Naive thymus-derived CD4-positive, alpha-beta T cell (primary cell): ENCODE data around the gene PI4K2A. TPM values are rescaled to one million over a fixed set of nuclear protein-coding genes. Genes with fewer than 3 reads are reported as not detected.

ENCODE experiments used
- ATAC-seq: fragments of 150-1000 bp; cut with Tn5 transposase; 2 replicates; pipeline ENCODE4 v1.10.0; 2021; ENCODE audit warnings: mild to moderate bottlenecking, moderate library complexity
- CTCF ChIA-PET: fragments of 350-600 bp; sonication (Branson Sonifier 250); formaldehyde crosslinking; loops from one replicate; lab custom pipeline; 2021; ENCODE audit warnings: antibody characterized with exemption; lab: Charles Lee
- POLR2A ChIA-PET: fragments of 350-600 bp; sonication (Branson Sonifier 250); formaldehyde crosslinking; loops from one replicate; lab custom pipeline; 2021; ENCODE audit warnings: antibody characterized with exemption, inconsistent platforms; lab: Charles Lee
- DNase-seq, 9 donors: peaks; one replicate each; pipeline versions ENCODE4 v3.0.0 to v3.0.0-alpha.2; 2020 to 2022; ENCODE audit warnings: mixed read lengths in 1 of 9
- H3K27ac ChIP-seq: one replicate; pipeline ENCODE4 v1.7.0; 2013; ENCODE audit warnings: mild to moderate bottlenecking, low read depth, low read length, moderate library complexity
- H3K27me3 ChIP-seq, 2 donors: one replicate each; pipeline ENCODE4 v1.7.0; 2013; ENCODE audit warnings: low read length in 2 of 2, mild to moderate bottlenecking in 2 of 2, moderate library complexity in 2 of 2; ENCODE audit not compliant: control insufficient read depth in 2 of 2, insufficient read depth in 2 of 2
- H3K36me3 ChIP-seq, 3 experiments: 1 replicate in 2 of 3; 2 replicates in 1 of 3; pipeline ENCODE4 v1.7.0; 2013; ENCODE audit warnings: low read length in 3 of 3, mild to moderate bottlenecking in 3 of 3, moderate library complexity in 1 of 3; ENCODE audit not compliant: insufficient read depth in 3 of 3, control insufficient read depth in 2 of 3
- H3K4me1 ChIP-seq, 2 donors: one replicate each; pipeline ENCODE4 v1.7.0; 2013; ENCODE audit warnings: low read length in 2 of 2, mild to moderate bottlenecking in 2 of 2, moderate library complexity in 1 of 2; ENCODE audit not compliant: control insufficient read depth in 2 of 2, insufficient read depth in 2 of 2
- H3K4me3 ChIP-seq: 2 replicates; pipeline ENCODE4 v1.7.0; 2013; ENCODE audit warnings: mild to moderate bottlenecking, low read length
- H3K9me3 ChIP-seq, 3 experiments: 1 replicate in 2 of 3; 2 replicates in 1 of 3; pipeline ENCODE4 v1.7.0; 2013; ENCODE audit warnings: low read length in 3 of 3; ENCODE audit not compliant: control insufficient read depth in 2 of 3
- H3K27ac Mint-ChIP-seq, 9 donors: one replicate each; pipeline ENCODE4 v1.8.0; 2020 to 2022; ENCODE audit warnings: mixed read lengths in 9 of 9, mild to moderate bottlenecking in 8 of 9, moderate library complexity in 5 of 9, inconsistent platforms in 2 of 9
- H3K27me3 Mint-ChIP-seq, 5 donors: one replicate each; pipeline ENCODE4 v1.8.0; 2021 to 2022; ENCODE audit warnings: mixed read lengths in 5 of 5, mild to moderate bottlenecking in 1 of 5
- H3K36me3 Mint-ChIP-seq, 5 donors: one replicate each; pipeline ENCODE4 v1.8.0; 2020 to 2022; ENCODE audit warnings: mixed read lengths in 5 of 5, mild to moderate bottlenecking in 3 of 5, inconsistent platforms in 1 of 5
- H3K4me1 Mint-ChIP-seq, 7 donors: one replicate each; pipeline ENCODE4 v1.8.0; 2020 to 2022; ENCODE audit warnings: mixed read lengths in 7 of 7, mild to moderate bottlenecking in 3 of 7, inconsistent platforms in 1 of 7
- H3K4me3 Mint-ChIP-seq, 10 donors: one replicate each; pipeline ENCODE4 v1.8.0; 2020 to 2022; ENCODE audit warnings: mild to moderate bottlenecking in 10 of 10, mixed read lengths in 10 of 10, moderate library complexity in 6 of 10, inconsistent platforms in 2 of 10
- H3K9me3 Mint-ChIP-seq, 11 donors: one replicate each; pipeline ENCODE4 v1.8.0; 2020 to 2022; ENCODE audit warnings: mixed read lengths in 11 of 11, mild to moderate bottlenecking in 4 of 11, inconsistent platforms in 1 of 11, moderate library complexity in 1 of 11
- intact Hi-C, 2 donors: fragments of 100-400 bp; cut with micrococcal nuclease; formaldehyde crosslinking; loops; one replicate each; pipeline ENCODE4 v1.15.1; 2023
- polyA plus RNA-seq, 2 donors: library from polyadenylated mRNA; unstranded; fragments of 300-500 nt; fragmentation: Illumina TruSeq; gene quantifications; one replicate each; pipeline ENCODE4 v1.2.3, GENCODE V29; 2021
- total RNA-seq, 6 experiments: library from RNA in 5 of 6; stranded (reverse) in 5 of 6; gene quantifications; 1 replicate in 5 of 6; 2 replicates in 1 of 6; pipeline ENCODE4 v1.2.3 and lab custom pipeline; 2021 to 2026

Gene PI4K2A
- total and polyA plus RNA-seq, 7 experiments from 2014 or later, result 5.5 to 33.8 (median 10.1) TPM

DNA sequence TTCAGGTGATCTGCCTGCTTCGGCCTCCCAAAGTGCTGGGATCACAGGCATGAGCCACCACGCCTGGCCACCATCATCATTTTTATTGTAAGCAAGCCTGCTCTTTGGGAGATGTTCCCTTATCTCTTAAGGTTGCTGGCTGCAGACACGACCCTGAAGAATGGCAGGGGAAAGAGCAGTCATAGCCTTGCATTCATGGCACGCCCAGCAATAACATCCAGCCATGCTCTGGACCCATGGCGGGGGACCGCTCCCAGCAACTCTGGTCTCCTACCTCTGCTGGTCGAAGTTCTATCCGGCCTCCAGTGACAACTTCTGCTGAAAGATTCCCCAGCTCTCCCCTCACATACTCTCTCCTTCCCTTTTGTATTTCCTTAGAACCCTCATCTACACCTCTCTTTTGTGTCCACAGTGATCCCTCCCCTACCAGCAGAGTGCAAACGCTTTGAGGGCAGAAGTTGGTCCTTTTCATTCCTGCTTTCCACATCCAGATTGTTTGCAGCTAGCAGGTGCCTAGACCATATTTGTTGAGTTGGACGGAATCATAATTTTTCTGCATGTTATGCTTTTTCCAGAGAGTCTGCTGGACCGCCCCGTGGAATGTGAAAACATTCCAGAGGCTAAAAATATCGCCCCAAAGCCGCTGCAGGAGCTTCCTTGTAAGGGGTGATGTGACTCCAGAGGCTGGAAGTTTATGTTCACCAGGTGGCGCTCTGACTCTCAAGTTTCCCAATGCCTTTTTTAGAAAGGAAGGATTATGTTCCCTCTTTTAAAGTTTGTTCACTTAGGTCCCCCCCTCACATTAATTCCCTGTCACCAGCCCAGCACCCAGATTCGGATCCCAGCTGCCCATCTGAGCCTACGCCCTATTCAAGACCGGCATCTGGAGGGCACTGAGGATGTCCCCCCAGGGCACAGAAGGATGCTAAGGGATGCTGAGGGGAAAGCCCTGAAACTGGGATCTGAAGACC lies 68.8 kb downstream of the PI4K2A start:
- ATAC-seq, result no peak
- Mint-ChIP-seq H3K9me3 (no peaks in the 10 kb centered on the region), H3K27me3 (peaks cover 15 to 33% (median 24%) of the 10 kb centered on the region in 5 donors), H3K4me1 (peaks cover 5 to 16% (median 10%) of the 10 kb centered on the region in 7 donors), H3K36me3 (peaks cover 0 to 4% (median 0%) of the 10 kb centered on the region in 5 donors), H3K27ac (no peak overlapping the region), H3K4me3 (peak overlapping the region in 1 of 10 donors; percentile 18)
- ChIA-PET CTCF (interaction anchor here (0.7 to 6.1 kb wide), 11 partner anchors 7 to 161 kb away, joined by 3 to 58 read pairs (median 5); partner anchors contain the start of gene AVPI1), POLR2A (no interaction called here)
- Histone ChIP-seq H3K36me3 (no peaks in the 10 kb centered on the region), H3K4me3 (no peak overlapping the region), H3K27ac (no peak overlapping the region), H3K4me1 (peaks cover 5 to 6% of the 10 kb centered on the region in 2 donors), H3K9me3 (no peaks in the 10 kb centered on the region), H3K27me3 (no peaks in the 10 kb centered on the region)
- intact Hi-C loops, result loop anchor here (1.0 to 10.0 kb wide), 4 partner anchors 22 to 336 kb away; no protein-coding TSS in a partner anchor
- DNase-seq, result peak in 3 of 9 donors; percentile 24 to 35 (median 30)

DNA sequence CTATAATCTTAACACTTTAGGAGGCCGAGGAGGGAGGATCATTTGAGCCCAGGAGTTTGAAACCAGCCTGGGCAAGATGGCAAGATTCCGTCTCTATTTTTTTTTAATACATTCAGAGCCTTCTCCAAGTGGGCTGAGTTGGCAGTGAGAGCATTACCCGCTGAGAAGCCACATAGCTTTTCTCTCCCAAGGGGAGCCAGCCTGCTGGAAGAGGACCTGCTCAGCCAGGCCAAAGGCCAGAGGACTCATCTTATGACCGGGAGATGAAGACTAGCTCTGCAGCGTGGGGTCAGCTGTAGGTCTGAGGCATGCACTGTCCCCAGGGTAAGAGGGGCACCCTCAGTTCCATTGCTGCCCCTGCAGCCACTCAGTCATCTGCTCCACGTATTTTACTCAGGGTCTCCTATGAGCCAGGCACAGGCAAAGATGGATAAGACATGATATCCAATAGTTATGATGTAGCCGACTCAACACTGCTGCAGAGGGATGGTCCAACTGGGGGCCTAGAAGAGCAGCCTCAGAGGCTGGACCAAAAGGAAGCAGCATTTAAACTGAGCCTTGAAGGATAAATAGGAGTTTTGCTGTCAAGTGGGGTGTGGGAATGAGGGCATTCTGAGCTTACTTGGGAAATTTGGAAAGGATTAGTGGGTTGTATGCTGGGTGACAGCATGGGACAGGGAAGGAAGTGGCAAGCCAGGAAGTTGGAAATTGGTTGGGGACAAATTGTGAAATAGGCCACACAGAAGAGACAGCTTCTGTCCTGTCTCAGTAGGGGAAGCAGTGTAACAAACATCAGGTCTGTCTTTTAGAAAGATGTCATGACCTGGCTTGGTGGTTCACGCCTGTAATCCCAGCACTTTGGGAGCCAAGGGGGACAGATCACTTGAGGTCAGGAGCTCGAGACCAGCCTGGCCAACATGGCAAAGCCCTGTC lies 71.4 kb downstream of the PI4K2A start:
- H3K27me3 Mint-ChIP-seq, result peaks cover 15 to 45% (median 24%) of the 10 kb centered on the region in 5 donors
- no peaks in the 10 kb centered on the region for H3K27me3 ChIP-seq
- no peak overlapping the region for H3K27ac ChIP-seq
- DNase-seq (no peak), ATAC-seq (no peak)
- peaks cover 5 to 6% of the 10 kb centered on the region in 2 donors for H3K4me1 ChIP-seq
- ChIA-PET CTCF (interaction anchor here (0.7 to 6.1 kb wide), 5 partner anchors 9 to 329 kb away, joined by 3 to 58 read pairs (median 6); partner anchors contain the start of genes AVPI1 and ZFYVE27), POLR2A (interaction anchor here (0.9 to 2.0 kb wide), 2 partner anchors 24 to 25 kb away, joined by 3 to 6 read pairs; partner anchors contain the start of genes AVPI1 and ZFYVE27)
- no peaks in the 10 kb centered on the region for H3K9me3 ChIP-seq
- peak overlapping the region; percentile 8 to 99 (median 72) for H3K4me3 Mint-ChIP-seq
- intact Hi-C loops, result no loop called here
- H3K4me1 Mint-ChIP-seq, result peaks cover 5 to 20% (median 11%) of the 10 kb centered on the region in 7 donors
- H3K9me3 Mint-ChIP-seq, result no peaks in the 10 kb centered on the region
- peaks cover 0 to 4% (median 0%) of the 10 kb centered on the region in 5 donors for H3K36me3 Mint-ChIP-seq
- H3K36me3 ChIP-seq, result no peaks in the 10 kb centered on the region
- no peak overlapping the region for H3K4me3 ChIP-seq
- peak overlapping the region in 3 of 9 donors; percentile 53 to 79 (median 59) for H3K27ac Mint-ChIP-seq

GRCh38 chr10:97713339-97713825 lies 72.9 kb downstream of the PI4K2A start, which contains the start of gene MARVELD1:
Gene MARVELD1, plus strand, starts transcription at chr10:97713730. Its CDS starts 147 bp downstream, at chr10:97713877.
- Mint-ChIP-seq H3K36me3 (peaks cover 0 to 4% (median 0%) of the 10 kb centered on the region in 5 donors), H3K27me3 (peaks cover 15 to 44% (median 21%) of the 10 kb centered on the region in 5 donors), H3K9me3 (no peaks in the 10 kb centered on the region), H3K4me3 (peak within 1 kb of the TSS; percentile 95 to 100 (median 99)), H3K4me1 (peaks cover 5 to 20% (median 11%) of the 10 kb centered on the region in 7 donors), H3K27ac (peak within 1 kb of the TSS in 7 of 9 donors; percentile 64 to 95 (median 80))
- Histone ChIP-seq H3K9me3 (no peaks in the 10 kb centered on the region), H3K27me3 (no peaks in the 10 kb centered on the region), H3K4me3 (peak within 1 kb of the TSS; percentile 69), H3K36me3 (no peaks in the 10 kb centered on the region), H3K27ac (no peak within 1 kb of the TSS), H3K4me1 (peaks cover 5 to 6% of the 10 kb centered on the region in 2 donors)
- ChIA-PET CTCF (interaction anchor here (1.0 to 2.4 kb wide), 4 partner anchors 10 to 23 kb away, joined by 3 to 7 read pairs (median 5); partner anchors contain the start of gene ZFYVE27), POLR2A (interaction anchor here (0.6 to 2.3 kb wide), 4 partner anchors 23 to 31 kb away, joined by 3 to 7 read pairs (median 6); partner anchors contain the start of genes AVPI1 and ZFYVE27)
- intact Hi-C loops, result no loop called here
- ATAC-seq (no peak), DNase-seq (peak in 1 of 9 donors; percentile 31)

DNA sequence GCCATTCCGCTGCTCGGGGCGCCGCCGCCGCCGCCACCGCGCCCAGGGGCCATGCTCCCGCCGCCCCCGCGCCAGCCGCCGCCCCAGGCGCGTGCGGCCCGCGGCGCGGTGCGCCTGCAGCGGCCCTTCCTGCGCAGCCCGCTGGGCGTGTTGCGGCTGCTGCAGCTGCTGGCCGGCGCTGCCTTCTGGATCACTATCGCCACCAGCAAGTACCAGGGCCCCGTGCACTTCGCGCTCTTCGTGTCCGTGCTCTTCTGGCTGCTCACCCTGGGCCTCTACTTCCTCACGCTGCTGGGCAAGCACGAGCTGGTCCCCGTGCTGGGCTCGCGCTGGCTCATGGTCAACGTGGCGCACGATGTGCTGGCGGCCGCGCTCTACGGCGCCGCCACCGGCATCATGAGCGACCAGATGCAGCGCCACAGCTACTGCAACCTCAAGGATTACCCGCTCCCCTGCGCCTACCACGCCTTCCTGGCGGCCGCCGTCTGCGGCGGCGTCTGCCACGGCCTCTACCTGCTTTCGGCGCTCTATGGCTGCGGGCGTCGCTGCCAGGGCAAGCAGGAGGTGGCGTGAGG lies 73.4 kb downstream of the PI4K2A start:
- ChIA-PET CTCF (interaction anchor here (1.0 to 1.4 kb wide), 2 partner anchors 10 to 18 kb away, joined by 3 to 4 read pairs; no protein-coding TSS in a partner anchor), POLR2A (interaction anchor here (0.6 to 2.3 kb wide), 3 partner anchors 23 to 31 kb away, joined by 3 to 7 read pairs (median 7); partner anchors contain the start of genes AVPI1 and ZFYVE27)
- Mint-ChIP-seq H3K4me3 (peak overlapping the region; percentile 95 to 100 (median 99)), H3K27ac (peak overlapping the region in 7 of 9 donors; percentile 44 to 95 (median 80)), H3K9me3 (no peaks in the 10 kb centered on the region), H3K4me1 (peaks cover 5 to 20% (median 11%) of the 10 kb centered on the region in 7 donors), H3K36me3 (peaks cover 0 to 4% (median 0%) of the 10 kb centered on the region in 5 donors), H3K27me3 (peaks cover 15 to 43% (median 19%) of the 10 kb centered on the region in 5 donors)
- ATAC-seq, result peak; percentile 83
- no peaks in the 10 kb centered on the region for H3K27me3 ChIP-seq
- no peaks in the 10 kb centered on the region for H3K36me3 ChIP-seq
- no peaks in the 10 kb centered on the region for H3K9me3 ChIP-seq
- intact Hi-C loops, result loop anchor here (1.0 to 2.0 kb wide), 6 partner anchors 13 to 74 kb away; partner anchors contain the start of genes ZFYVE27 (in 2 of the 2), AVPI1 (in 1 of the 2) and PI4K2A (in 1 of the 2)
- peaks cover 5 to 6% of the 10 kb centered on the region in 2 donors for H3K4me1 ChIP-seq
- H3K4me3 ChIP-seq, result peak overlapping the region; percentile 69
- peak; percentile 28 to 67 (median 39) for DNase-seq
- no peak overlapping the region for H3K27ac ChIP-seq
